ENCODE results near the gene CYP4F22. TPM values are rescaled to one million over a fixed set of nuclear protein-coding genes. Genes with fewer than 3 reads are reported as not detected.

The CYP4F22 gene
- total RNA-seq (2022; extraction: Qiagen RNA extraction; ENCODE audit: low read depth): 0.04 to 0.08 TPM (median 0.08 TPM) in 5 replicates

GRCh38 chr19:15508035-15508710 lies at the start of gene CYP4F22:
CYP4F22 (plus strand) TSS chr19:15508525; CDS start chr19:15525337, 16,812 bp downstream.

GRCh38 chr19:15464394-15465385 lies 43.6 kb upstream of the CYP4F22 start, which contains the start of gene RASAL3:
RASAL3 (minus strand) TSS chr19:15464544; CDS start chr19:15464358, 186 bp downstream.

GRCh38 chr19:15479391-15480345 lies 28.7 kb upstream of the CYP4F22 start, which contains the start of gene PGLYRP2:
PGLYRP2 (minus strand) TSS chr19:15479501; CDS start chr19:15479371, 130 bp downstream.

Other genes with a start within 250 kb of the CYP4F22 start
- 24.2 to 33.9 TPM (median 29.9 TPM) in 5 replicates for gene BRD4, start 176.0 kb upstream of the CYP4F22 start, total RNA-seq (2022; extraction: Qiagen RNA extraction; ENCODE audit: low read depth)
- 15.7 to 20.3 TPM (median 18.1 TPM) in 5 replicates for gene AKAP8, start 128.7 kb upstream of the CYP4F22 start, total RNA-seq (2022; extraction: Qiagen RNA extraction; ENCODE audit: low read depth)
- gene AKAP8L, start 89.5 kb upstream of the CYP4F22 start, total RNA-seq (2022; extraction: Qiagen RNA extraction; ENCODE audit: low read depth): 34.8 to 41.9 TPM (median 38.5 TPM) in 5 replicates
- gene WIZ, start 58.6 kb upstream of the CYP4F22 start, total RNA-seq (2022; extraction: Qiagen RNA extraction; ENCODE audit: low read depth): 15.5 to 24.5 TPM (median 22.0 TPM) in 5 replicates
- 0.05 TPM in 1 of 5 replicates, not detected in the others for gene RASAL3, start 44.0 kb upstream of the CYP4F22 start, total RNA-seq (2022; extraction: Qiagen RNA extraction; ENCODE audit: low read depth)
- gene PGLYRP2, start 29.0 kb upstream of the CYP4F22 start, total RNA-seq (2022; extraction: Qiagen RNA extraction; ENCODE audit: low read depth): 0.07 to 0.10 TPM in 2 of 5 replicates, not detected in the others
- gene CYP4F8, start 106.7 kb downstream of the CYP4F22 start, total RNA-seq (2022; extraction: Qiagen RNA extraction; ENCODE audit: low read depth): not detected in 5 replicates
- gene CYP4F3, start 132.4 kb downstream of the CYP4F22 start, total RNA-seq (2022; extraction: Qiagen RNA extraction; ENCODE audit: low read depth): 1.8 to 3.2 TPM (median 2.6 TPM) in 5 replicates
- 1.4 to 3.3 TPM (median 1.9 TPM) in 5 replicates for gene CYP4F12, start 164.6 kb downstream of the CYP4F22 start, total RNA-seq (2022; extraction: Qiagen RNA extraction; ENCODE audit: low read depth)
- gene OR10H2, start 219.5 kb downstream of the CYP4F22 start, total RNA-seq (2022; extraction: Qiagen RNA extraction; ENCODE audit: low read depth): not detected in 5 replicates
- not detected in 5 replicates for gene OR10H3, start 229.5 kb downstream of the CYP4F22 start, total RNA-seq (2022; extraction: Qiagen RNA extraction; ENCODE audit: low read depth)